VCaP (cell line): ENCODE results near the gene USP1.

Source experiments
- H3K27ac ChIP-seq: fragments of 450-650 bp; 2 replicates; pipeline ENCODE4 v1.5.1; 2017
- CTCF ChIP-seq: fragments of 450-650 bp; conservative IDR thresholded peaks from 2 replicates; pipeline ENCODE4 v1.5.1; 2017; ENCODE audit warnings: mild to moderate bottlenecking, moderate library complexity

The USP1 gene

GRCh38 chr1:62436466-62437272 is at the start of gene USP1:
Gene USP1, plus strand, starts transcription at chr1:62437049. Its CDS starts 2,819 bp downstream, at chr1:62439868.
- H3K27ac ChIP-seq: peak within 1 kb of the TSS; percentile 99
- TF ChIP-seq CTCF: no peak

- H3K27ac ChIP-seq: no peak overlapping the region
- TF ChIP-seq CTCF: no peak
These were observed 47.3 kb upstream of the USP1 start for GRCh38 chr1:62389531-62389930.

- H3K27ac ChIP-seq: no peak overlapping the region
- TF ChIP-seq CTCF: no peak
These were observed 46.8 kb upstream of the USP1 start for GRCh38 chr1:62390071-62390470.

GRCh38 chr1:62391369-62391971 is 45.4 kb upstream of the USP1 start:
- H3K27ac ChIP-seq: no peak overlapping the region
- TF ChIP-seq CTCF: no peak

- H3K27ac ChIP-seq: no peak overlapping the region
- TF ChIP-seq CTCF: no peak
These were observed 43.9 kb upstream of the USP1 start for GRCh38 chr1:62392951-62393350.

- no peak for TF ChIP-seq CTCF
- no peak overlapping the region for H3K27ac ChIP-seq
These were observed 42.2 kb upstream of the USP1 start for GRCh38 chr1:62394646-62395045.

GRCh38 chr1:62395291-62395690 is 41.6 kb upstream of the USP1 start:
- H3K27ac ChIP-seq: no peak overlapping the region

More at GRCh38 chr1:62395291-62395690, 41.6 kb upstream of the USP1 start:
- TF ChIP-seq CTCF: no peak
